H1 (cell line): Measurements from ENCODE around the gene CCBE1.
"Not testable (repeated sequence)": the region's sequence is repeated elsewhere in the genome, so short reads cannot be mapped to it uniquely, and the experiment has no call there.

Experiments used
- ASH2L ChIP-seq: fragments of 200-600, 300-600 bp; sonication (generic); IDR thresholded peaks from one replicate; pipeline ENCODE4 v1.7.1; 2017; ENCODE audit warnings: low read length
- EGR1 ChIP-seq: IDR thresholded peaks from 2 replicates; pipeline ENCODE4 v1.6.1; 2011; ENCODE audit warnings: low read depth, low read length, borderline replicate concordance
- EZH2 ChIP-seq: fragments of 200-600 bp; sonication (generic); IDR thresholded peaks from 2 replicates; pipeline ENCODE4 v1.7.1; 2012; ENCODE audit warnings: low read depth, mild to moderate bottlenecking, moderate library complexity, low read length, inconsistent platforms; ENCODE audit not compliant: severe bottlenecking
- KDM1A ChIP-seq: fragments of 200-600, 300-600 bp; sonication (generic); IDR thresholded peaks from 2 replicates; pipeline ENCODE4 v1.7.1; 2016; ENCODE audit warnings: mild to moderate bottlenecking, low read length, borderline replicate concordance
- POLR2A ChIP-seq, 2 experiments: IDR thresholded peaks; 1 replicate in 1 of 2; 2 replicates in 1 of 2; pipeline ENCODE4 v1.6.1; 2011; ENCODE audit warnings: low read depth in 2 of 2, low read length in 2 of 2, mild to moderate bottlenecking in 2 of 2; ENCODE audit errors: control extremely low read depth in 1 of 2
- POU5F1 ChIP-seq: IDR thresholded peaks from 2 replicates; pipeline ENCODE4 v1.6.1; 2011; ENCODE audit warnings: low read depth, mild to moderate bottlenecking, low read length, moderate library complexity
- RFX5 ChIP-seq: IDR thresholded peaks from 2 replicates; pipeline ENCODE4 v1.6.1; 2011; ENCODE audit warnings: low read depth, low read length, improper control_type of control experiment, borderline replicate concordance
- SUZ12 ChIP-seq: fragments of 200-600 bp; sonication (generic); IDR thresholded peaks from 2 replicates; pipeline ENCODE4 v1.6.1; 2012; ENCODE audit warnings: mild to moderate bottlenecking, inconsistent platforms, low read length, moderate library complexity, mixed read lengths
- TF ChIP-seq, protein P1 (sequence below), 3 experiments: IDR thresholded peaks; 1 replicate in 2 of 3; 2 replicates in 1 of 3; pipeline versions ENCODE4 v1.5.1 to v1.6.1; 2011; ENCODE audit warnings: low read length in 3 of 3, mild to moderate bottlenecking in 3 of 3, inconsistent platforms in 2 of 3, low read depth in 1 of 3, moderate library complexity in 1 of 3; ENCODE audit not compliant: insufficient read depth in 1 of 3; ENCODE audit errors: control extremely low read depth in 1 of 3
- TF ChIP-seq, protein P2 (sequence below): IDR thresholded peaks from 2 replicates; pipeline ENCODE4 v1.6.1; 2011; ENCODE audit warnings: low read length, improper control_type of control experiment

DNA sequence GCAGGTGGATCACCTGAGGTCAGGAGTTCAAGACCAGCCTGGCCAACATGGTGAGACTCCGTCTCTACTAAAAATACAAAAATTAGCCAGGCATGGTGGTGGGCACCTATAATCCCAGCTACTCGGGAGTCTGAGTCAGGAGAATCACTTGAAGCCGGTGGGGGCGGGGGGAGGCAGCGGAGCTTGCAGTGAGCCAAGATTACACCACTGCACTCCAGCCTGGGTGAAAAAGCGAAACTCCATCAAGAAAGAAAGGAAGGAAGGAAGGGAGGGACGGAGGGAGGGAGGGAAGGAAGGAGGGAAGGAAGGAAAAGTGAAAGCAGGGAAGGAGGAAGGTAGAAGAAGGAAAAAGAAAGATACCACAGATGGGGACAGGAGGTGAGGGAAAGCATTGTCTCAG lies 40.1 kb upstream of the CCBE1 start:
- not testable (repeated sequence) for TF ChIP-seq POU5F1; KDM1A; POLR2A (IDR thresholded peaks at IDR 0.05; ENCODE audit: control extremely low read depth in 1 of 2, low read depth in 2 of 2, low read length in 2 of 2); EZH2; RFX5; SUZ12; ASH2L; EGR1
- TF ChIP-seq, protein P1, sequence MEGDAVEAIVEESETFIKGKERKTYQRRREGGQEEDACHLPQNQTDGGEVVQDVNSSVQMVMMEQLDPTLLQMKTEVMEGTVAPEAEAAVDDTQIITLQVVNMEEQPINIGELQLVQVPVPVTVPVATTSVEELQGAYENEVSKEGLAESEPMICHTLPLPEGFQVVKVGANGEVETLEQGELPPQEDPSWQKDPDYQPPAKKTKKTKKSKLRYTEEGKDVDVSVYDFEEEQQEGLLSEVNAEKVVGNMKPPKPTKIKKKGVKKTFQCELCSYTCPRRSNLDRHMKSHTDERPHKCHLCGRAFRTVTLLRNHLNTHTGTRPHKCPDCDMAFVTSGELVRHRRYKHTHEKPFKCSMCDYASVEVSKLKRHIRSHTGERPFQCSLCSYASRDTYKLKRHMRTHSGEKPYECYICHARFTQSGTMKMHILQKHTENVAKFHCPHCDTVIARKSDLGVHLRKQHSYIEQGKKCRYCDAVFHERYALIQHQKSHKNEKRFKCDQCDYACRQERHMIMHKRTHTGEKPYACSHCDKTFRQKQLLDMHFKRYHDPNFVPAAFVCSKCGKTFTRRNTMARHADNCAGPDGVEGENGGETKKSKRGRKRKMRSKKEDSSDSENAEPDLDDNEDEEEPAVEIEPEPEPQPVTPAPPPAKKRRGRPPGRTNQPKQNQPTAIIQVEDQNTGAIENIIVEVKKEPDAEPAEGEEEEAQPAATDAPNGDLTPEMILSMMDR (IDR thresholded peaks at IDR 0.05; ENCODE audit: control extremely low read depth in 1 of 3, insufficient read depth in 1 of 3, low read depth in 1 of 3, low read length in 3 of 3), result not testable (repeated sequence)
- TF ChIP-seq, protein P2, sequence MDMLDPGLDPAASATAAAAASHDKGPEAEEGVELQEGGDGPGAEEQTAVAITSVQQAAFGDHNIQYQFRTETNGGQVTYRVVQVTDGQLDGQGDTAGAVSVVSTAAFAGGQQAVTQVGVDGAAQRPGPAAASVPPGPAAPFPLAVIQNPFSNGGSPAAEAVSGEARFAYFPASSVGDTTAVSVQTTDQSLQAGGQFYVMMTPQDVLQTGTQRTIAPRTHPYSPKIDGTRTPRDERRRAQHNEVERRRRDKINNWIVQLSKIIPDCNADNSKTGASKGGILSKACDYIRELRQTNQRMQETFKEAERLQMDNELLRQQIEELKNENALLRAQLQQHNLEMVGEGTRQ, result not testable (repeated sequence)
